Chondrocyte (in vitro differentiated cells): ENCODE data around the gene UBE2D1. TPM values are rescaled to one million over a fixed set of nuclear protein-coding genes. Genes with fewer than 3 reads are reported as not detected.

Source experiments
- DNase-seq: peaks from one replicate; pipeline ENCODE4 v3.0.0; 2021; ENCODE audit warnings: mixed read lengths, low spot score
- H3K27ac Mint-ChIP-seq: one replicate; pipeline ENCODE4 v1.8.0; 2021; ENCODE audit warnings: mild to moderate bottlenecking, moderate library complexity, mixed read lengths; ENCODE audit not compliant: unreplicated experiment
- H3K27me3 Mint-ChIP-seq: 2 replicates; pipeline ENCODE4 v1.8.0; 2021; ENCODE audit warnings: low read depth, mixed read lengths
- H3K36me3 Mint-ChIP-seq: 2 replicates; pipeline ENCODE4 v1.8.0; 2021; ENCODE audit warnings: low read depth, mixed read lengths
- H3K4me1 Mint-ChIP-seq: 2 replicates; pipeline ENCODE4 v1.8.0; 2021; ENCODE audit warnings: low read depth, mild to moderate bottlenecking, mixed read lengths
- H3K4me3 Mint-ChIP-seq: one replicate; pipeline ENCODE4 v1.8.0; 2021; ENCODE audit warnings: mild to moderate bottlenecking, moderate library complexity, mixed read lengths; ENCODE audit not compliant: unreplicated experiment
- H3K9me3 Mint-ChIP-seq: 2 replicates; pipeline ENCODE4 v1.8.0; 2021; ENCODE audit warnings: low read depth, mixed read lengths
- CTCF ChIP-seq: fragments of 200-600 bp; sonication (generic); IDR thresholded peaks from 2 replicates; pipeline ENCODE4 v1.5.0; 2021; ENCODE audit warnings: antibody characterized with exemption, mild to moderate bottlenecking, moderate library complexity
- total RNA-seq: library from RNA; stranded (reverse); gene quantifications from 3 replicates; pipeline ENCODE4 v1.2.1, GENCODE V29; 2021

Gene UBE2D1
- total RNA-seq, 1 donor from 2014 or later = 12.7 TPM

GRCh38 chr10:58385784-58386112 lies 50.9 kb downstream of the UBE2D1 start:
- no peak for TF ChIP-seq CTCF
- H3K27ac Mint-ChIP-seq = peak overlapping the region; percentile 98
- peaks cover 23% of the 10 kb centered on the region for H3K4me1 Mint-ChIP-seq
- no peaks in the 10 kb centered on the region for H3K27me3 Mint-ChIP-seq
- peaks cover 4% of the 10 kb centered on the region for H3K36me3 Mint-ChIP-seq
- peak overlapping the region; percentile 98 for H3K4me3 Mint-ChIP-seq
- no peak for DNase-seq
- no peaks in the 10 kb centered on the region for H3K9me3 Mint-ChIP-seq

DNA sequence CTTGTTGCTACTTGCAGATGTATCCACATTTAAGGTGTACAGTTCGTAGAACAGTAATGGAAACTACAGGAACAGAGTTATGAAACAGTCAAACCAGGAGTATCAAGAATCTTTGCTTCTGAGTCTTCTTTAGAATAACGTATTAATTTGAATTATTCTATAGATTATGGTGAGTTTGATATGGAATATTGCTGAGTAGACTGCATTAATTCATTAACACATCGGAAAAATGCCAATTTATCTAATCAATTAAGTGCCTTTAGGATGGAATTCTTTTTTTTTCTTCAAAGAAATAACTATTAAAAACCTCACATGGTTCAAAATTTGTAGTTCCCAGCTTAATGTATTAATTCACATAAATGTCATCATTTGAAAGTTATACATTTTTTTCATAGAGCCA lies 54.2 kb downstream of the UBE2D1 start:
- Mint-ChIP-seq H3K9me3 (no peaks in the 10 kb centered on the region), H3K27me3 (no peaks in the 10 kb centered on the region), H3K4me1 (peaks cover 21% of the 10 kb centered on the region), H3K27ac (no peak overlapping the region), H3K36me3 (peaks cover 11% of the 10 kb centered on the region), H3K4me3 (no peak overlapping the region)
- no peak for DNase-seq
- no peak for TF ChIP-seq CTCF

DNA sequence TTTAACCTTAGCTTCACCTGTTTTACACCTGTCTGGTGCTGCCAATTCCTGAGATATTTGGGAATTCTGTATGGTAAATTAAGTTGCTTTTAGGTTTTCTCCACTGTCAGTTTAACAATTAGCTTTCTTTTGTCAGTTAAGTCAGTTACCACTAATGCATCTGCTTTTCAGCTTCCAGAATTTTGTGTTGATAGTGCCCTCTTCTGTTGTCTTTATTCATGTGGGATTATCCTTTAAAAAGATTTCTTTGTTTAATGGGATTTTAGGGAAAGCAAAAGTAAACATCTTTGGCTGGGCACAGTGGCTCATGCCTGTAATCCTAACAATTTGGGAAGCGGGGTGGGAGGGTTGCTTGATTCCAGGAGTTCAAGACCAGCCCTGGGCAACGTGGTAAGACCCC lies 58.5 kb downstream of the UBE2D1 start:
- Mint-ChIP-seq H3K36me3 (peaks cover 26% of the 10 kb centered on the region), H3K27me3 (no peaks in the 10 kb centered on the region), H3K4me3 (no peak overlapping the region), H3K27ac (no peak overlapping the region), H3K4me1 (no peaks in the 10 kb centered on the region), H3K9me3 (no peaks in the 10 kb centered on the region)
- peak; percentile 61 for TF ChIP-seq CTCF
- no peak for DNase-seq

DNA sequence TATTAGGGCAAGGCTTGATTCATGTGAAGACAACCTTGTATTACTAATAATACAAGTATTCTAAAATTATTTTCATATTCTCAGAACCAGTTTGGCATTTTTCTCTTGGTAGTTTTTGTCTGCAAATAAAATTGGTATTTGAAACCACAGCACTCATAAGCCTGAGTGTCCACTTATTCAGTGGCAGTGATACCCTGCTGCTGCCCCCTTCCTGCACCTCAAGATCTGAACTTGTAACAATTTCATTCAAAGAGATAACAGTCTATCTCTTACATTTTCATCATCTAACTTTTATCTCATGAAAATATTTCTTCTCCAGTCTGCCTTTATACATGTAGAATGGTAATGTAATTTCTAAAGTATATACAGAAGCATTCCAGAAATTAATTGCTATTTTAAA lies 59.7 kb downstream of the UBE2D1 start:
- H3K27me3 Mint-ChIP-seq = no peaks in the 10 kb centered on the region
- no peak for TF ChIP-seq CTCF
- no peaks in the 10 kb centered on the region for H3K9me3 Mint-ChIP-seq
- H3K36me3 Mint-ChIP-seq = peaks cover 26% of the 10 kb centered on the region
- no peak for DNase-seq
- H3K27ac Mint-ChIP-seq = no peak overlapping the region
- H3K4me1 Mint-ChIP-seq = no peaks in the 10 kb centered on the region
- no peak overlapping the region for H3K4me3 Mint-ChIP-seq

GRCh38 chr10:58396057-58396456 lies 61.3 kb downstream of the UBE2D1 start:
- DNase-seq = no peak
- no peaks in the 10 kb centered on the region for H3K9me3 Mint-ChIP-seq
- H3K36me3 Mint-ChIP-seq = peaks cover 24% of the 10 kb centered on the region
- H3K27ac Mint-ChIP-seq = no peak overlapping the region
- no peaks in the 10 kb centered on the region for H3K27me3 Mint-ChIP-seq
- TF ChIP-seq CTCF = no peak
- no peak overlapping the region for H3K4me3 Mint-ChIP-seq
- H3K4me1 Mint-ChIP-seq = no peaks in the 10 kb centered on the region
